Measurements from ENCODE around the gene SLC1A5. TPM values are rescaled to one million over a fixed set of nuclear protein-coding genes. Genes with fewer than 3 reads are reported as not detected.
A peak's percentile ranks its signal among the peaks of the same experiment; 100 is the strongest.
"Not testable (repeated sequence)": the region's sequence is repeated elsewhere in the genome, so short reads cannot be mapped to it uniquely, and the experiment has no call there.

SLC1A5 gene
- total RNA-seq, 1 experiment from 2014 or later = 141 TPM

DNA sequence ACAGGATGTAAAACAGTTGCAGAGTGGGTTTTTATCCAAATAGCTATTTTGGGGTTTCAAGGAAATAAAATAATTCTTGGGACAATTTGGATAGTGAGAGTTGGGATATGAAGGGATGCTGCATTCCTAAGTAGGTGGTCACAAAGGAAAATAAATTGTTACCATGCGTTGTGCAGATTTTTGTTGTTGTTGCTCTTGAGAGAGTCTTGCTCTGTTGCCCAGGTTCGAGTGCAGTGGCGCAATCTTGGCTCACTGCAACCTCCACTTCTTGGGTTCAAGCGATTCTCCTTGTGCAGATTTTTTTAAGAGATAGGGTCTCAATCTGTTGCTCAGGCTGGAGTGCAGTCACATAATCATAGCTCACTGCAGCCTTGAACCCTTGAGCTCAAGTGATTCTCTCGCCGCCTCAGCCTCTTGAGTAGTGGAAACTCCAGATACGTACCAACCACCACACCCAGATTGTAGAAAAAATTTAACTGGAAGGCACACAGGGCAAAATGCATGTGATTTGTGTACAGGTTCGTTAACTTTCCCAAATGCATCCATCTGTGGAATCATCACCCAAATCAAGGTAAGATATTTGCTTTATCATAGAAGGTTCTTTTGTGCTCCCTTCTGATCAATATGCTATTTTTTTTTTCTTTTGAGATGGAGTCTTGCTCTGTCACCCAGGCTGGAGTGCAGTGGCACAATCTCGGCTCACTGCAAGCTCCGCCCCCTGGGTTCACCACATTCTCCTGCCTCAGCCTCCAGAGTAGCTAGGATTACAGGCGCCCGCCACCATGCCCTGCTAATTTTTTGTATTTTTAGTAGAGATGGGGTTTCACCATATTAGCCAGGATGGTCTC is 16.0 kb downstream of the SLC1A5 start:
- DNase-seq (ENCODE audit: low read depth) = no peak

DNA sequence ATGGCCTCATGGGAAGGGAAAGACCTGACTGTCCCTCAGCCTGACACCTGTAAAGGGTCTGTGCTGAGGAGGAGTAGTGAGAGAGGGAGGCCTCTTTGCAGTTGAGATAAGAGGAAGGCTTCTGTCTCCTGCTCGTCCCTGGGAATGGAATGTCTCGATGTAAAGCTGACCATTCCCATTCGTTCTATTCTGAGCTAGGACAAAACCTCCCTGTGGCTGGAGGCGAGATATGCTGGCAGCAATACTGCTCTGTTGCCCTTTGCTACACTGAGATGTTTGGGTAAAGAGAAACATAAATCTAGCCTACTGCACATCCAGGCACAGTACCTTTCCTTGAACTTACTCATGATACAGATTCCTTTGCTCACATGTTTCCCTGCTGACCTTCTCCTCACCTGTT is 19.6 kb downstream of the SLC1A5 start:
- not testable (repeated sequence) for DNase-seq (ENCODE audit: low read depth)

DNA sequence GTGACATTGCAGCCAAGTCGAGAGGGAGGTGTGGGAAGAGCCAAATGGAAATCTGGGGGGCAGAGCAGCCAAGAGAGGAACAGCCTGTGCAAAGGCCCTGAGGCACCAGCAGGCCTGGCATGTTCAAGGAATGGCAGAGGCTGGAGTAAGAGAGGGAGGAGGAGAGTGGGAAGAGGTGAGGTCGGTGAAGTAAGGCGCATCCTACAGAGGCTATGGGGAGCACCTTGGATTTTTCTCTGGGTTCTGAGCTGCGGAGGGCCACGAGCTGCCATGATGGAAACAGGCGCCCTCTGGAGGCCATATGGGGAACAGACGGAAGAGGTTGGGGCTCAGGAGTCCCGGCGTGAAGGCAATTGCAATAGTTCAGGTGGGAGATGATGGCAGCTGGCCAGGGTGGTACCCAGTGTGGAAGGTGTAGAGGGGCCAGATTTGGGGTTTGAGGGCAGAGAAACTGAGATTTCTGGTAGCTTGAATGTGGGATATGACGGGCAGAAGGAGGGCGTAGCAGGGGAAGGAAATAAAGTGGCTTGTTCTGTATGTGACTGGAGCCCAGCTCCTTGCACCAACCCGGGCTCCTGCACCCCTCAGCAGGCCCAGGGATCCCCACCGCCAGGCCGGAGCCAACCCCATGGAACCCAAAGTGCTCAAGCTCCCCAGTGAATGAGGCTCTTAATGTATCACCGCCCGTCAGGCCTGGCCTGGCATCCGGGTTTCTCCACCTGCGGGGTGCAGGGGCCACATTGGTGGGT is 21.7 kb downstream of the SLC1A5 start:
- DNase-seq (ENCODE audit: low read depth) = peak; percentile 59

DNA sequence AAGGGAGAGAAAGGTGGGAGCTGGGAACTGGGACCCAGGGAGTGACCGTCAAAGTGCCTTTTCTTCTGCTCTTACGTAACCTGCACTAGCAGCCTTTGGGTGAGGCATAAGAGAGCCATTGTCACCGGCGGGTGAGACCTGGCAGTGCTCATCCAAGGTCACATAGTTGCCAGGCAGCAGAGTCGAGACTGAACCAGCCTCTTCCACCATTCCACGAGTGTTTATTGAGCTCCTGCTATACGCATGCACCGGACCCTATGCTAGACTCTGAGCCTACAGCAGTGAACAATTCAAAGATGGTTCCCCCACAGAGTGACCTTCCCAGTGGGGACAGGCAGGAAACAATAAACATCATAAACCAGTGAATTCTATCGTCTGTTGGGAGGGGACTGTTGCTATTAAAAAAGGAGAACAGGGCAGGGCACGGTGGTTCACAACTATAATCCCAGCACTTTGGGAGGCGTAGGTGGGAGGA is 23.5 kb downstream of the SLC1A5 start:
- DNase-seq (ENCODE audit: low read depth) = no peak

DNA sequence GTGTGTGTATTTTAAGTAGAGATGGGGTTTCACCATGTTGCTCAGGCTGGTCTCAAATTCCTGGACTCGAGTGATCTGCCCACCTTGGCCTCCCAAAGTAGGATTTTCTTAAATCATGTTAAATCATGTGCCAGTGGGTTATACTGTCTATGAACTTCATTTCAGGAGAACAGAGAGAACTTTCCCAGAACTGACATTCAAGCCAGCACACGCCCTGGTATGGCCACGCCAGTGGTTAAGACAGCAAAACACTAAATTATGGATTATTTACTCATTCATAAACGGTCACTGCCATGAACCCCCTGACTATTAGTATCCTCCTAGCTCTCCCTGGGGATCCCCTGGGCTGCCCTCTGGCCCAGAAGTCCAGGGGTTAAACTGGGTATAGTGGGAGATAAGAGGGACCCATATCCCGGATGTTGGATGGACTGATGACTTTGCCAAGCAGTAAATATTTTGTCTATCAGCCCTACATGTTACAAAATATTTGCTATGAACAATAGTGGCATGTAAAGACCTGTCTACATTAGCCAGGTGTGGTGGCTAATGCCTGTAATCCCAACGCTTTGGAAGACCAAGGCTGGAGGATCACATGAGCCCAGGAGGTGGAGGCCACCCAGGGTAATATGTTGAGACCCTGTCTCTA is 26.0 kb downstream of the SLC1A5 start:
- DNase-seq (ENCODE audit: low read depth) = no peak

DNA sequence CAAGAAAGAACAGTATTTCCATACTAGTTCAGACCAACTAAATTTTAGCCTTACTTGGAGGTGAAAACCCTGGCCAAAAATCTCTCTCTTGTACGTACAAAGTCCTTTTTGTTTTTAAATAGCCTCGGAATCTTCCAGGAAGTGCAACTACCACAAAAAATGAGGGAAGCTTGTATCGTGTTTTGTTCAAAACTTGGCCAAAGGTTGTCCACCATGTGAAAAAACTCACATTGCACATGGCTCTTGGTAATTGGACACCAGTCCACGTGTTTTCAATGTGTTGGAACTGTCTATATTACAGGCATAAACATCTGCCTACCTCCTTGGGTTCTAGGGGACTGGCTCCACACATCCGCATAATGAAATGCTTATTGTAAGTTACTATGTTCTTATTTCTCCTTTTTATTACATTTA is 27.0 kb downstream of the SLC1A5 start:
- peak; percentile 35 for DNase-seq (ENCODE audit: low read depth)

DNA sequence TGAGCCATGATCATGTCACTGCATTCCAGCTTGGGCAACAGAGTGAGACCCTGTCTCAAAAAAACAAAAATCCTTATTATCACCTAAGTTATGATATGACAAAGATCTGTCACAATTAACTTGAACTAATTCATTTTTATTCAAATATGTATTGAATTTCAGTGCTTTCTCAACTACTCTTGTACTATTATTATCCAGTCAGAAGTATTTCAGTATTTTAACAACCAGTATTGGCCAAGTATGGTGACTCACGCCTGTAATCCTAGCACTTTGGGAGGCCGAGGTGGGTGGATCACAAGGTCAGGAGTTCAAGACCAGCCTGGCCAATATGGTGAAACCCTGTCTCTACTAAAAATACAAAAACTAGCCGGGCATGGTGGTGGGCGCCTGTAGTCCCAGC is 27.5 kb downstream of the SLC1A5 start:
- DNase-seq (ENCODE audit: low read depth) = not testable (repeated sequence)

DNA sequence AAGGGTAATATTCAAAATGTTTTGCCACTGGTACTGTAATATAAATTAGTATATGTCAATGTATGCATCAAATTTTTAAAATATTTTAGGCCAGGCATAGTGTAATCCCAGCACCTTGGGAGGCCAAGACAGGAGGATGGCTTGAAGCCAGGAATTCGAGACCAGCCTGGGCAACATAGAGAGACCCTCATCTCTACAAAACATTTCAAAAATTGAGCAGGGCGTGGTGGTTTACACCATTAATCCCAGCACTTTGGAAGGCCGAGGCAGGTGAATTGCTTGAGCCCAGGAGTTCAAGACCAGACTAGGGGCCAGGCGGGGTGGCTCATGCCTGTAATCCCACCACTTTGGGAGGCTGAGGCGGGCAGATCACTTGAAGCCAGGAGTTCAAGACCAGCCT is 28.0 kb downstream of the SLC1A5 start:
- no peak for DNase-seq (ENCODE audit: low read depth)

DNA sequence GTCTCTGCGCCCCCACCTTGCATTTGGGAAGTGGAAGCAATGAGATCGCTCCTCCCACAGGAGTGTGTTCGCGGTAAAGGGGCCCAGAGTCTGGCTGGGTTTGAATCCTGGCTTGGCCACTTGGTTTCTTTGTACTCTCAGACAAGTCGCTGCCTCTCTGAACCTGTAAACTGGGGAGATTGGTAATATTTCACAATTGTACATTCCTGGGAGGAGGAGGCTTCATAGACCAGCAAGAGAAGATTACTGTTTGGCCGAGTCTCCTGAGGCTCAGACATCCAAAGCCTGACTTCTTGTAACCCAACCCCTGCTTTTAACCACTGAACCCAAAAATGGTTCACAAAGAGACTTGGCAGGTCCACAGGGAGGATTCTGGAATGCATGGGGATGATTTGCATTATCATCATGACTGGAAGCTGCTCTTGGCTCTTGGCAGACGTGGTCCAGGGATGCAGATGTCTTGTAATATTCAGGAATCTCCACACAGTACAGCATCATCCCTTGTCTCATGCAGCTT is 28.5 kb downstream of the SLC1A5 start:
- DNase-seq (ENCODE audit: low read depth) = no peak

DNA sequence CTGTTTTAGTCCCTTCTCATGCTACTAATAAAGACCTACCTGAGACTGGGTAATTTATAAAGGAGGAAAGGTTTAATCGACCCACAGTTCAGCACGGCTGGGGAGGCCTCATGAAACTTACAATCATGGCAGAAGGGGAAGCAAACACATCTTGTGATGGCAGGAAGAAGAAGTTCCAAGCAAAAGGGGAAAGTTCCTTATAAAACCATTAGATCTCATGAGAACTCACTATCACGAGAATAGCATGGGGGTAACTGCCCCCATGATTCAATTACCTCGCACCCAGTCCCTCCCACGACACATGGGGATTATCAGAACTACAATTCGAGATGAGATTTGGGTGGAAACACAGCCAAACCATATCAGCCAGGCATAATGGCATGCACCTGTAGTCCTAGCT is 29.2 kb downstream of the SLC1A5 start:
- no peak for DNase-seq (ENCODE audit: low read depth)

DNA sequence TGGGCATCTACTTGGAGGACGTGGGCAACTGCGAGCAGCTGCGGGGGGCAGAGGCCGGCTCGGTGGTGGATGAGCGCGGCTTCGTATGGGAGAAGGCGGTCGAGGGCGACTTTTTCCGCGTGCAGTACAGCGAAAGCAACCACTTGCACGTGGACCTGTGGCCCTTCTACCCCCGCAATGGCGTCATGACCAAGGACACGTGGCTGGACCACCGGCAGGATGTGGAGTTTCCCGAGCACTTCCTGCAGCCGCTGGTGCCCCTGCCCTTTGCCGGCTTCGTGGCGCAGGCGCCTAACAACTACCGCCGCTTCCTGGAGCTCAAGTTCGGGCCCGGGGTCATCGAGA is 31.9 kb downstream of the SLC1A5 start:
- no peak for DNase-seq (ENCODE audit: low read depth)

DNA sequence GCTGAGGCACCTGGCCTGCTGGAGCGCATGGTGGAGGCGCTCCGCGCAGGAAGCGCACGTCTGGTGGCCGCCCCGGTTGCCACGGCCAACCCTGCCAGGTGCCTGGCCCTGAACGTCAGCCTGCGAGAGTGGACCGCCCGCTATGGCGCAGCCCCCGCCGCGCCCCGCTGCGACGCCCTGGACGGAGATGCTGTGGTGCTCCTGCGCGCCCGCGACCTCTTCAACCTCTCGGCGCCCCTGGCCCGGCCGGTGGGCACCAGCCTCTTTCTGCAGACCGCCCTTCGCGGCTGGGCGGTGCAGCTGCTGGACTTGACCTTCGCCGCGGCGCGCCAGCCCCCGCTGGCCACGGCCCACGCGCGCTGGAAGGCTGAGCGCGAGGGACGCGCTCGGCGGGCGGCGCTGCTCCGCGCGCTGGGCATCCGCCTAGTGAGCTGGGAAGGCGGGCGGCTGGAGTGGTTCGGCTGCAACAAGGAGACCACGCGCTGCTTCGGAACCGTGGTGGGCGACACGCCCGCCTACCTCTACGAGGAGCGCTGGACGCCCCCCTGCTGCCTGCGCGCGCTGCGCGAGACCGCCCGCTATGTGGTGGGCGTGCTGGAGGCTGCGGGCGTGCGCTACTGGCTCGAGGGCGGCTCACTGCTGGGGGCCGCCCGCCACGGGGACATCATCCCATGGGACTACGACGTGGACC is 32.4 kb downstream of the SLC1A5 start:
- no peak for DNase-seq (ENCODE audit: low read depth)

DNA sequence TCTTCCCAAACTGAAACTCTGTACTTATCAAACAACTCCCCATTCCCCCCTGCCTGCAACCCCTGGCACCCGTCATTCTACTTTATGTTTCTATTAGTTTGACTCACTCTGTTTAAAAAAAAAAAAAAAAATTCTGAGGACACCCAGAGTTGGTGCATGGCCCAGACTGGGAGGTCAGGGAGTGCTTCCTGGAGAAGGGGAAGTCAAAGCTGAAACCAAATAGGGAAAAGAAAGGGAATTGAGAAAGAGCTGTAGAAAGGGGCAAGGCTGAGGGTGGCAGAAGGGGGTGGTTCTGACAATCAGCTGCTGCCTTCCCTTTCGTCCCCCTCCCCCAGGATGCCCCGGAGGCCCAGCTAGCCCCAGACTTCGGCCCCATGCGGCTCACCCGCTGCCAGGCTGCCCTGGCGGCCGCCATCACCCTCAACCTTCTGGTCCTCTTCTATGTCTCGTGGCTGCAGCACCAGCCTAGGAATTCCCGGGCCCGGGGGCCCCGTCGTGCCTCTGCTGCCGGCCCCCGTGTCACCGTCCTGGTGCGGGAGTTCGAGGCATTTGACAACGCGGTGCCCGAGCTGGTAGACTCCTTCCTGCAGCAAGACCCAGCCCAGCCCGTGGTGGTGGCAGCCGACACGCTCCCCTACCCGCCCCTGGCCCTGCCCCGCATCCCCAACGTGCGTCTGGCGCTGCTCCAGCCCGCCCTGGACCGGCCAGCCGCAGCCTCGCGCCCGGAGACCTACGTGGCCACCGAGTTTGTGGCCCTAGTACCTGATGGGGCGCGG is 33.1 kb downstream of the SLC1A5 start:
- no peak for DNase-seq (ENCODE audit: low read depth)

DNA sequence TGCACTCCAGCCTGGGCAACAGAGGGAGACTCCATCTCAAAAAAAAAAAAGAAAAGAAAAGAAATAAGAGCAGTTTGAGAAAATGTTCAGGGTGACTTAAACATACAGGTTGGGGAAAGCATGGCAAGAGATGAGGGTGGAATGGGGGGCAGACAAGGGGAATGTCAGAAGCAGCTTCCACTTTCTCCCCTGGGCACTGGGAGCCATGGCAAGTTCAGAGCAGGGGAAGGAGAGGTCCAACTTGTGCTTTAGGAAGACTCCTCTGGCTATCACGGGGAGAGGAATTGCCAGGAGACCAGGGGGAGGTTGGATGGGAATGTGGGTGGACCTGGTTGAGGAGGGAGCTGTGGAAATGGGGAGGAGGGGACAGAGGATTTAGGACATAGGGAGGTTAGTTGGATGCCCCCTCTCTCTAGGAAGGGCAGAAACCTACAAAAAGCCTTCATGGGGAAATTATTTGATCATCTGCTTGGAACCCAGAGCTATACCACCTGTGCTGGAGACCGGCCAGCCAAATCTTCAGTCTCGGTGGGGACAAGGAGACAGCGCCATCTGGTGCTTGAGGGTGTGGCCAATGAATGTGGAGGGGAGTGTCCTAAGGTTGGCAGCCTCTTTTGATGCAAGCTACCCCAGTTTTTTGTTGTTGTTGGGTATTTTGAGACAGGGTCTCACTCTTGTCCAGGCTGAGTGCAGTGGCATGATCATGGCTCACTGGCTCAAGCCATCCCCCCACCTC is 34.8 kb downstream of the SLC1A5 start:
- DNase-seq (ENCODE audit: low read depth) = peak; percentile 63

DNA sequence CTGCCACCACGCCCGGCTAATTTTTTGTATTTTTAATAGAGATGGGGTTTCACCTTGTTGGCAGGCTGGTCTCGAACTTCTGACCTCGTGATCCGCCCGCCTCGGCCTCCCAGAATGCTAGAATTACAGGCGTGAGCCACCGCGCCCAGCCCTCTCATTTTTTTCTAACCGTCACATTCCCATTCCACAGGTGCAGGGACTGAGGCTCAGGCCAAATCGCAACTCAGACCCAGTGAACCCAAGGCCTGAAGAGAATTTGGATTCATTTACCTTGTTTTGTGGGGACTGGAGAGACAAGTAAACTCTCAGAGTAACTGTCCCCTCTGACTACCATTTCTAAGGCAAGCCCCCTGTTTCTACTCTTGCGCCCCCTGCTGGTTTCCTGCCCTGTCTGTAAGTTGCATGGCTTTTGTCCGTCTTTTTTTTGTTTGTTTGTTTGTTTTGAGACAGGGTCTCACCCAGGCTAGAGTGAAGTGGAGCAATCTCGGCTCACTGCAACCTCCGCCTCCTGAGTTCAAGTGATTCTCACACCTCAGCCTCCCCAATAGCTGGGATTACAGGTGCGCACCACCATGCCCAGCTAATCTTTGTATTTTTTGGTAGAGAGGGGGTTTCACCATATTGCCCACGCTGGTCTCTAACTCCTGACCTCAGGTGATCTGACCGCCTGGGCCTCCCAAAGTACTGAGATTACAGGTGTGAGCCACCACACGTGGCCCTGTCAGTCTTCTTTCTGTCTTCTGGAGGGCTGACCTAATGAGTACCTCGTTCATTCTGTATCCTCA is 39.9 kb downstream of the SLC1A5 start:
- peak; percentile 59 for DNase-seq (ENCODE audit: low read depth)

DNA sequence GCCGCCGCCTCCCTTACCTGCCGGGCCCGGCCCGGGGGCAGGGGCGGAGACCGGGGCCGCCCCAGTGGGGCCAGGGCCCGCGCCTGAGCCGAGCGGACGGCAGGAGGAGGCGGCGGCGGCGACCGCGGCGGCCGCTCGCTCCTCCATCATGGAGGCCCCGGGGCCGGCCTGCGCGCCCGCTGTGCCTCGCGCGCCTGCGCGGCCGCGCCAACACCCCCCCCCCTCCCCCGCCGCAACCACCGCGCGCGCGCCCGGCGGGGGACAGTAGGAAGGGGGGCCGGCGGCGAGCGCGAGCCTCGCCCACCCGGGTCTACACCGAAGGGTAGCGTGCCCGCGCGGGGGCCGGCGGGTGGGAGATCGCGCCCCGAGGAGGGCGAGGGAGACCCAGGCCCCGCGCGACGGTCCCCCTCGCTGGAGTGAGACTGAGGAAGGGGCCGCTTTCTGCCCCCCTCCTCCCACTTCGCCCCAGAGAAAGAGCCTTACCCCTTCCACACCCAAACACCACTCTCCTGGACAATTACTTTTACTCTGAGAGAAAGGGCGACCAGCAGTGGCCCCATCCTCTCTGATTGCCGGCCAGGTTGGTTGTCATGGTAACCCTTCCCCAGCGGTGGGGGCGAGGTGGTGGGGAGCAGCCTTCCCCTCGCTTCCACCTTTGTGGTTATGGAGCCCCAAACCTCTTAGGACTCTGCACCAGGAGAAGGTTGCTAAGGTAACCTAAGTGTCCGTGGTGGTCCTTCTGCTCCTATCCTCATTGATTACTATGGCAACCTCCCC is 41.9 kb downstream of the SLC1A5 start, which contains the start of gene STRN4:
Gene STRN4, minus strand, starts transcription at position 170 of the 777 bp plus-strand sequence. Its CDS starts 20 bp downstream, at position 150.
- DNase-seq (ENCODE audit: low read depth) = peak; percentile 72

DNA sequence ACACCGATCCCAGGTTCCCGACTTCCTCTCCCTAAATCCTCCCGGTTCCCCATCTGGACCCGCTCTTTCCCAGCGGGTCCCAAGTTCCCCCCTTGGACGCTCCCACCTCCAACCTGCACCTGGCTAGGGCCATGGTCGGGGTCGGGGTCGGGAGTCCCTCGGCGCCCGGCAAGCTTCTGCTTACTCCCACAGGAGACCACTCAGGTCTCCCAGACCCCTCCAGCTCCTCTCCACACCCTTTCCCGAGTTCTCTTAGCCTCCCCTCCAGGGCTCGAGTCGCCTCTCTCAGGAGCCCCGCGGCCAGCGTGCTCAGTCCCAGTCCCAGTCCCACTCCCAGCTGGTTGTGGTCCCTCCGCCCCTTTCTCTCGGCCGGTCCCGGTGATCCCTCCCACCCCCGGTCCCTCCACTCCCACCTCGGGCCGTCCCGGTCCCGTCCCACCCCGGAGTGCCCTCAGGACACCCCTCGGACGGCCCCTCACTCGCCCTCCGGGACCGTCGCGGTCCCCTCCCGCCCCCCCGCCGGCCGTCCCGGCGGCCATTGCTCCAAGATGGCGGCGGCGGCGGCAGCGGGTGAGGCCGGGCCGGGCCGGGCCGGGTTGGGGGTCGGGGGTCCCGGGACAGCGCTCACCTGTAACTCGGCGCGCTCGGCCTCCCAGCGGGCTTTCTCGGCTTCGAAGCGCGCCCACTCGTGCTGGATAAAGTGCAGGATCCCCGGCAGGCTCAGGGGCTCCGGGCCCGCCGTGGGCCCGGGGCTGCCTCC is 42.7 kb downstream of the SLC1A5 start, which contains the start of gene FKRP:
Gene FKRP, plus strand, starts transcription at position 537 of the 760 bp plus-strand sequence. CDS start 9,394 bp downstream, outside the sequence.
- DNase-seq (ENCODE audit: low read depth) = no peak

DNA sequence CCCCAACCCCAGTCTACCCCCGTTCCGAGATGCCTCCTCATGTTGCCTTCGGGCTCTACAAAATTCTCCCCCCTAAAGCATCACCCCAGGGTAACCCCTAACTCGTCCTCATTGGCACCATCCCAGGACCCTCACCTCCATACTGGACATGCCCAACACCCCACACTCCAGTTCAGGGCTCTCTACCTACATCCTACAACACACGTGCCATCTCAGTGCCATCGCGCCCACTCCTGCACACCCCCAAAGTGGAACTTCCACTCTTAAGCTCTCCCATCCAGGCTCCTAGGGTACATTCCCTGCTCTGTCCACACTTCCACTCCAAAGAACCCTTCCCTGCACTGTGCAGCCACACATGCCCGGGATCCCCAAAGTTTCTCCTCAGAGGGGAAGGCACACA is 43.4 kb downstream of the SLC1A5 start:
- no peak for DNase-seq (ENCODE audit: low read depth)
